ENCODE results near the gene EYA2.
A peak's percentile ranks its signal among the peaks of the same experiment; 100 is the strongest.
"Not testable (repeated sequence)": the region's sequence is repeated elsewhere in the genome, so short reads cannot be mapped to it uniquely, and the experiment has no call there.

The EYA2 gene

GRCh38 chr20:47191074-47191673 is 296.5 kb downstream of the EYA2 start:
- DNase-seq = no peak

- DNase-seq = no peak
Observed at GRCh38 chr20:47191956-47192355, 297.3 kb downstream of the EYA2 start.

GRCh38 chr20:47195573-47195972 is 300.9 kb downstream of the EYA2 start:
- no peak for DNase-seq

- peak; percentile 81 for DNase-seq
Observed at GRCh38 chr20:47196091-47197081, 301.7 kb downstream of the EYA2 start.

GRCh38 chr20:47198254-47198671 is 303.6 kb downstream of the EYA2 start:
- no peak for DNase-seq

- no peak for DNase-seq
Observed at GRCh38 chr20:47198996-47199552, 304.4 kb downstream of the EYA2 start.

- no peak for DNase-seq
Observed at GRCh38 chr20:47201074-47201730, 306.6 kb downstream of the EYA2 start.

- DNase-seq = no peak
Observed at GRCh38 chr20:47202733-47203667, 308.4 kb downstream of the EYA2 start.

- DNase-seq = no peak
Observed at GRCh38 chr20:47204008-47204849, 309.6 kb downstream of the EYA2 start.

- not testable (repeated sequence) for DNase-seq
Observed at GRCh38 chr20:47204850-47205122, 310.1 kb downstream of the EYA2 start.

- peak; percentile 48 for DNase-seq
Observed at GRCh38 chr20:47205577-47206123, 311.0 kb downstream of the EYA2 start.

- not testable (repeated sequence) for DNase-seq
Observed at GRCh38 chr20:47206552-47206951, 311.9 kb downstream of the EYA2 start.

- no peak for DNase-seq
Observed at GRCh38 chr20:47206962-47207641, 312.5 kb downstream of the EYA2 start.

GRCh38 chr20:47208534-47209174 is 314.0 kb downstream of the EYA2 start:
- DNase-seq = no peak

GRCh38 chr20:47209982-47210381 is 315.3 kb downstream of the EYA2 start:
- DNase-seq = no peak

GRCh38 chr20:47210470-47210869 is 315.8 kb downstream of the EYA2 start:
- no peak for DNase-seq

GRCh38 chr20:47211036-47211435 is 316.4 kb downstream of the EYA2 start:
- DNase-seq = no peak

GRCh38 chr20:47212606-47213207 is 318.1 kb downstream of the EYA2 start:
- no peak for DNase-seq

GRCh38 chr20:47213966-47214365 is 319.3 kb downstream of the EYA2 start:
- no peak for DNase-seq
